ENCODE data around the gene A2M. TPM values are rescaled to one million over a fixed set of nuclear protein-coding genes. Genes with fewer than 3 reads are reported as not detected.

Gene A2M
- total and polyA plus RNA-seq, 2 experiments from 2014 or later, result 463 to 567 TPM

DNA sequence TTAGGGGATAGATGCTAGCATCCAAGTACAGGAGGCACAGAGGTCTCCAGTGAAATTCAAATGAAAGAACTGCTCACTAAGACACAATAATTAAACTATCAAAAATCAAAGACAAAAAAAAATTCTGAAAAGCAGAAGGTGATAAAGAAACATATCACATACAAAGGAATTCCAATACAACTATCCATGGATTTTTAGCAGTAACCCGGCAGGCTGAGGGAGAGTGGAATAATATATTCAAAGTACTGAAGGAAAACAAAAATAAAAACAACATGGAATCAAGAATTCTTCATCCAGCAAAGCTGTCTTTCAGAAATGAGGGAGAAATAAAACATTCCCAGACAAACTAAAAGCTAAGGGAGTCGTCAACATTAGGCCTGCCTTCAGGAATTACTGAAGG lies 31.9 kb downstream of the A2M start:
- no peaks in the 10 kb centered on the region for H4K20me1 ChIP-seq (ENCODE audit: insufficient read depth, poor library complexity, severe bottlenecking)

GRCh38 chr12:9081667-9082427 lies 33.9 kb downstream of the A2M start:
- no peaks in the 10 kb centered on the region for H3K4me1 ChIP-seq (ENCODE audit: insufficient read depth)
- no peak for TF ChIP-seq EZH2phosphoT487 (IDR thresholded peaks at IDR 0.05; ENCODE audit: low read depth, severe bottlenecking, unreplicated experiment)
- DNase-seq (ENCODE audit: low spot score), result no peak
- no peaks in the 10 kb centered on the region for H3K9me2 ChIP-seq (replicated peaks; ENCODE audit: insufficient read depth)
- WGBS (ENCODE audit: low lambda C conversion rate, missing lambda C conversion rate), result 98% methylated on average over 3 of the region's 3 CpGs
- H4K20me1 ChIP-seq (ENCODE audit: insufficient read depth, poor library complexity, severe bottlenecking), result no peaks in the 10 kb centered on the region
- H3K4me2 ChIP-seq, result no peak overlapping the region
- no peak overlapping the region for H3K4me3 ChIP-seq
- H3K9me3 ChIP-seq (ENCODE audit: low read depth), result peaks cover 6% of the 10 kb centered on the region
- H3K36me3 ChIP-seq (replicated peaks; ENCODE audit: insufficient read depth, low read depth), result no peaks in the 10 kb centered on the region
- H3K27ac ChIP-seq, result no peak overlapping the region
- no peaks in the 10 kb centered on the region for H3K79me2 ChIP-seq
- no peak overlapping the region for H2AFZ ChIP-seq
- no peaks in the 10 kb centered on the region for H3K27me3 ChIP-seq

More for the DNA sequence above, 31.9 kb downstream of the A2M start:
- H3K4me2 ChIP-seq, result no peak overlapping the region
- no peak for DNase-seq (ENCODE audit: low spot score)
- peaks cover 6% of the 10 kb centered on the region for H3K9me3 ChIP-seq (ENCODE audit: low read depth)
- no peak overlapping the region for H3K27ac ChIP-seq
- 97% methylated on average over 2 of the region's 2 CpGs for WGBS (ENCODE audit: low lambda C conversion rate, missing lambda C conversion rate)
- no peaks in the 10 kb centered on the region for H3K36me3 ChIP-seq (replicated peaks; ENCODE audit: insufficient read depth, low read depth)
- H3K27me3 ChIP-seq, result no peaks in the 10 kb centered on the region
- no peaks in the 10 kb centered on the region for H3K4me1 ChIP-seq (ENCODE audit: insufficient read depth)
- no peak overlapping the region for H3K4me3 ChIP-seq
- no peaks in the 10 kb centered on the region for H3K79me2 ChIP-seq
- no peak overlapping the region for H2AFZ ChIP-seq
- no peaks in the 10 kb centered on the region for H3K9me2 ChIP-seq (replicated peaks; ENCODE audit: insufficient read depth)
- TF ChIP-seq EZH2 (IDR thresholded peaks at IDR 0.05; ENCODE audit: borderline replicate concordance) (no peak), CTCF (IDR thresholded peaks at IDR 0.05; ENCODE audit: poor library complexity) (no peak)

GRCh38 chr12:9079883-9080675 lies 35.6 kb downstream of the A2M start:
- TF ChIP-seq EZH2phosphoT487 (IDR thresholded peaks at IDR 0.05; ENCODE audit: low read depth, severe bottlenecking, unreplicated experiment), result no peak
- TF ChIP-seq EZH2 (IDR thresholded peaks at IDR 0.05; ENCODE audit: borderline replicate concordance), result no peak
- no peak for TF ChIP-seq CTCF (IDR thresholded peaks at IDR 0.05; ENCODE audit: poor library complexity)
- Histone ChIP-seq H3K4me1 (ENCODE audit: insufficient read depth) (no peaks in the 10 kb centered on the region), H2AFZ (no peak overlapping the region), H3K27me3 (no peaks in the 10 kb centered on the region), H3K79me2 (no peaks in the 10 kb centered on the region), H3K9me2 (replicated peaks; ENCODE audit: insufficient read depth) (no peaks in the 10 kb centered on the region), H3K9me3 (ENCODE audit: low read depth) (peaks cover 6% of the 10 kb centered on the region), H3K36me3 (replicated peaks; ENCODE audit: insufficient read depth, low read depth) (no peaks in the 10 kb centered on the region), H3K4me3 (no peak overlapping the region), H3K4me2 (no peak overlapping the region), H4K20me1 (ENCODE audit: insufficient read depth, poor library complexity, severe bottlenecking) (no peaks in the 10 kb centered on the region), H3K27ac (no peak overlapping the region)
- 92% methylated on average over 5 of the region's 5 CpGs for WGBS (ENCODE audit: low lambda C conversion rate, missing lambda C conversion rate)
- no peak for DNase-seq (ENCODE audit: low spot score)

GRCh38 chr12:9079082-9079481 lies 36.6 kb downstream of the A2M start:
- WGBS (ENCODE audit: low lambda C conversion rate, missing lambda C conversion rate), result 84% methylated on average over 3 of the region's 3 CpGs
- Histone ChIP-seq H3K79me2 (no peaks in the 10 kb centered on the region), H3K4me1 (ENCODE audit: insufficient read depth) (no peaks in the 10 kb centered on the region), H3K4me2 (no peak overlapping the region), H3K4me3 (no peak overlapping the region), H3K27ac (no peak overlapping the region), H3K27me3 (no peaks in the 10 kb centered on the region), H3K36me3 (replicated peaks; ENCODE audit: insufficient read depth, low read depth) (no peaks in the 10 kb centered on the region), H3K9me2 (replicated peaks; ENCODE audit: insufficient read depth) (no peaks in the 10 kb centered on the region), H2AFZ (no peak overlapping the region), H4K20me1 (ENCODE audit: insufficient read depth, poor library complexity, severe bottlenecking) (no peaks in the 10 kb centered on the region), H3K9me3 (ENCODE audit: low read depth) (peaks cover 3% of the 10 kb centered on the region)
- no peak for TF ChIP-seq EZH2phosphoT487 (IDR thresholded peaks at IDR 0.05; ENCODE audit: low read depth, severe bottlenecking, unreplicated experiment)
- no peak for TF ChIP-seq EZH2 (IDR thresholded peaks at IDR 0.05; ENCODE audit: borderline replicate concordance)
- TF ChIP-seq CTCF (IDR thresholded peaks at IDR 0.05; ENCODE audit: poor library complexity), result no peak
- DNase-seq (ENCODE audit: low spot score), result no peak
